GM21717 (cell line): Measurements from ENCODE around the gene SS18L1.
"Not testable (repeated sequence)": the region's sequence is repeated elsewhere in the genome, so short reads cannot be mapped to it uniquely, and the experiment has no call there.

Source experiments
- ATAC-seq: cut with Tn5 transposase; IDR thresholded peaks from one replicate; pipeline ENCODE4 v1.9.1; 2021; ENCODE audit warnings: mild to moderate bottlenecking, moderate library complexity; ENCODE audit not compliant: unreplicated experiment

SS18L1 gene

GRCh38 chr20:62136283-62137091 is 7.1 kb upstream of the SS18L1 start:
- no peak for ATAC-seq

GRCh38 chr20:62137092-62137384 is 6.5 kb upstream of the SS18L1 start:
- no peak for ATAC-seq

GRCh38 chr20:62137478-62138203 is 5.9 kb upstream of the SS18L1 start:
- no peak for ATAC-seq

- ATAC-seq, result no peak
Measured at GRCh38 chr20:62138204-62138543, 5.4 kb upstream of the SS18L1 start.

- ATAC-seq, result no peak
Measured at GRCh38 chr20:62138912-62139311, 4.7 kb upstream of the SS18L1 start.

- ATAC-seq, result no peak
Measured at GRCh38 chr20:62139636-62140035, 3.9 kb upstream of the SS18L1 start.

- no peak for ATAC-seq
Measured at GRCh38 chr20:62141043-62141396, 2.5 kb upstream of the SS18L1 start.

- no peak for ATAC-seq
Measured at GRCh38 chr20:62141397-62142251, 1.9 kb upstream of the SS18L1 start.

- peak; percentile 14 for ATAC-seq
Measured at GRCh38 chr20:62142252-62143080, 1.1 kb upstream of the SS18L1 start.

GRCh38 chr20:62143957-62144825 is 622 bp downstream of the SS18L1 start:
- no peak for ATAC-seq

- no peak for ATAC-seq
Measured at GRCh38 chr20:62145688-62146018, 2.1 kb downstream of the SS18L1 start.

- ATAC-seq, result no peak
Measured at GRCh38 chr20:62146019-62146755, 2.6 kb downstream of the SS18L1 start.

GRCh38 chr20:62147125-62147524 is 3.6 kb downstream of the SS18L1 start:
- no peak for ATAC-seq

- ATAC-seq, result no peak
Measured at GRCh38 chr20:62147528-62147927, 4.0 kb downstream of the SS18L1 start.

- not testable (repeated sequence) for ATAC-seq
Measured at GRCh38 chr20:62148383-62148782, 4.8 kb downstream of the SS18L1 start.

- no peak for ATAC-seq
Measured at GRCh38 chr20:62148908-62149314, 5.3 kb downstream of the SS18L1 start.

GRCh38 chr20:62149532-62150309 is 6.2 kb downstream of the SS18L1 start:
- no peak for ATAC-seq

- no peak for ATAC-seq
Measured at GRCh38 chr20:62150310-62150575, 6.7 kb downstream of the SS18L1 start.

GRCh38 chr20:62151225-62151624 is 7.7 kb downstream of the SS18L1 start:
- ATAC-seq, result no peak
